Stomach (tissue), 4 donors: ENCODE results near the gene POLR1H.

ENCODE experiments used
- CTCF ChIP-seq, 7 experiments: fragments of 450-650 bp in 4 of 7; fragments of 200-600 bp in 3 of 7; sonication (generic) in 3 of 7; IDR thresholded peaks; one replicate each; pipeline ENCODE4 v1.5.1; 2016 to 2019; ENCODE audit warnings: antibody characterized with exemption in 7 of 7, control low read depth in 2 of 7, mild to moderate bottlenecking in 1 of 7
- POLR2AphosphoS5 ChIP-seq, 3 donors: sonication (generic); formaldehyde crosslinking; IDR thresholded peaks; one replicate each; pipeline ENCODE4 v1.6.1; 2016; ENCODE audit warnings: antibody characterized with exemption in 3 of 3

GRCh38 chr6:30075790-30076732 lies 15.0 kb downstream of the POLR1H start:
- TF ChIP-seq CTCF (IDR thresholded peaks at IDR 0.05), result peak in 4 of 7 experiments; percentile 12 to 38 (median 20)
- no peak for TF ChIP-seq POLR2AphosphoS5 (IDR thresholded peaks at IDR 0.05)
